ENCODE data around the gene B3GAT2.

Gene B3GAT2

DNA sequence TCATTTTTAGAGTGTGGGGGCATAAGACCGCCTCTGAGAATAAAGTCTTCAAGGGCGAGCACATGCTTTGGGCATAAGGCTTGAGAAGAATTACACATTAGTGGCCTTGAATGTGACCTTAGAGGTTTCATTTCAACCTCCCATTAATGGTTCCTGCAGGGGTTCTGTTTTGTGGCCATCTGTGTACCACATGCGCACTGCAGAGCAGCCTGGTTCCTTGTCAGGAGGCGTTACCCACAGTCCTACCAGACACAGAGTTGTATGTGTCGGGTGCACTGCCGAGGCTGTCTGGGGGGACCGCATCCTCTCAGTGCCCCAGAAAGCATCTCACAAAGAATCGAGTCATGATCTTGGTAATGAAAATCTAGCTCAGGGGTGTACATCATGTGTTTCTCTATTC is 115.7 kb downstream of the B3GAT2 start:
- DNase-seq: no peak

DNA sequence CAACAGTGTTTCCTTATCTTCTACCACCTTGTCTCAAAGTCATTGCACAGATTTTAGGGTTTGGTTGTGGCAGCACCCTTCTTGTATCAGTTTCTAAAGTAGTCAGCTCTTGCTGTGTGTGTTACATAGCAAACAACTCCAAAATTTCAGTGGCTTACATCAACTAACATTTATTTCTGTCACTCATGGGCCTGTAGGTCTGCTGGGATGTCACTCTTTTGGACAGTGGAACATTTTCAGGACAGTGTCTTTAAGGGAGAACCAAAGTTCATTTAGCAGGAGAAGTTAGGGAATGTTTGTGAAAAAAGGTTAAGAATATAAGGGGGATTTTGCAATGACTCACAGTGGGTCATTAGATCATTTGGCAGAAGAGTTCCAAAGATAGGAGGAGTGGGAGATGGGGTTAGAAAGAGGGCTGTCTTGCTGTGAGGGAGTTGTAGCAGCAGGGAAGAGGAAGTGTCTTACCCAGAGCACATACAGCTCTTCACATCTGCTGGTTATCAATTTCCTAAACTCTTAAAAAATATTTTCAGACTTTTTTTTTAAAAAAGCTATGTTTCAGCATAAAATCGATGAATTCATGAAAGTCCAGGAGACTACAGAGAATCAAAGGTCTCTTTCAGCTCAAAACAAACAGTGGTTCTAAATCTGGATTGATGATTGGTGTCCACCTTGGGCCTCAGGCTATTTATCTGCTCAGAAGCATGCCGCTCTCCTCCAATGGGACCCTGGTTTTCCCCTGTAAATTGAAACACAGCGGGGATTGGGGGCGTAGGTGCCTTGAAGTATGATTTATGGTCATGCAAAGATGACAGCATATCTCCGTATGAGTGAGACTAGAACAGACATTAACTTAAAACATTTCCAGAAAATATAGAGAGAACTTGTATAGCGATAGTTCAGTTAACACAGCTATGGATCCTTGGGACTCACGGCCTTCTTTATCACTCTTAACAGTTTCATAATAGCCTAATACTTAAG is 117.3 kb downstream of the B3GAT2 start:
- DNase-seq: no peak

DNA sequence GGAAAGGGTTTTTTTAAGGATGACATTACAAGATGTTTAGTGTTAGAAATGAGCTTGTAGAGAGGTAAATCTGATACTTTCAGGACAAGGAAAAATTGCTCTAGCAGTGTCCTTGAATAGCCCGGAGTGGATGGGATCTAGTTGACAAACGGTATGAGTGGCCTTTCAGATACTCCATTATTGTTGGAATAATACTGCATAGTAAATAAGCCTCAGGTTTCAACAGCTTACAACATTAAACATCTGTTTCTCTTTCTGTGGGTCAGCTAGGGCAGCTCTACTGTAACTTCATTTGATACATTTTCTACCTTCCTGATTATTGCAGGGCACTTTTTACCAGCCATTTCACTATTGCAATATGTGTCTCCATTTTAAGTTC is 118.0 kb downstream of the B3GAT2 start:
- DNase-seq: no peak

DNA sequence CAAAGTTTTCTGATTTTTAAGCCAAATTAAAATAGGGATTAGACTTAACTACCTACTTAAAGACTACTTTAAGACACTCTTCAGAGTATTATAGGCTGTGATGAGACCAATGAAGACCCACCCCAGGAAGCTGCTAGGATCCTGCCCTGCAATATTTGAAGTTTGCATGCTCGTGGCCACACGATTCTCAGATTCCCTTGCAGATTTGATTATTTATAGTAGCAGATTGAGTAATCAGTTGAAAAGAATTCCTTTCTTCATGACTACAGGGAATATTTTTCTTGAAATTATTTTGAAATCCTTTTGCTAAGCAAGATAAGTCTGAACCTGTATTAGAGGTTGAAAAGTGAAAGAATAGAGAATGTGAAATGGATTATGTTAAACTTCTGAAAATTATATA is 122.3 kb downstream of the B3GAT2 start:
- DNase-seq: no peak

DNA sequence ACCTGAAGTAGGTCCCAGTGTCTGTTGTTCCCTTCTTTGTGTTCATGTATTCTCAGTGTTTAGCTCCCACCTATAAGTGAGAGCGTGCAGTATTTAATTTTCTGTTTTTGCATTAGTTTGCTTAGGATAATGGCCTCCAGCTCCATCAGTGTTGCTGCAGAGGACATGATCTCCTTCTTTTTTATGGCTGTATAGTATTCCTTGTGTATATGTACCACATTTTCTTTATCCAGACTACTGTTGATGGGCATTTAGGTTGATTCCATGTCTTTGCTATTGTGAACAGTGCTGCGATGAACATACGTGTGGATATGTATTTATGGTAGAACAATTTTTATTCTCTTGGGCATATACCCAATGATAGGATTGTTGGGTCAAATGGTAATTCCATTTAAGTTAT is 125.4 kb downstream of the B3GAT2 start:
- no peak for DNase-seq

DNA sequence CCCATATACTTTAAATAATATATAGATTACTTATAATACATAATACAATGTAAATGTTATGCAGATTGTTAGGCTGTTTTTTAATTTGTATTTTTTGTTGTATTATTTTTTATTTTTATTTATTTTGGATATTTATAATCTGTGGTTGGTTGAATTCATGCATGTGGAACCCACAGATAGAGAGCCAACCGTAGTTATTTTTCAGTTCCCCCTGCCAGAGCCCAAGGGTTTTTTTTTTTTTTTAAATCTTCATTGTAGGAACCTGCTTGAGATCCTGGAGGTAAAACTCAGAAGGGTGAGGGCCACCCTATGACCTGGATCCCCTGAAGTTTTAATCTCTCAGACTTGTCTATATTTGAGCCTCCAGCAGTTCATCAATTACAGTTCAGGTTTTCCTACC is 133.2 kb downstream of the B3GAT2 start:
- no peak for DNase-seq

DNA sequence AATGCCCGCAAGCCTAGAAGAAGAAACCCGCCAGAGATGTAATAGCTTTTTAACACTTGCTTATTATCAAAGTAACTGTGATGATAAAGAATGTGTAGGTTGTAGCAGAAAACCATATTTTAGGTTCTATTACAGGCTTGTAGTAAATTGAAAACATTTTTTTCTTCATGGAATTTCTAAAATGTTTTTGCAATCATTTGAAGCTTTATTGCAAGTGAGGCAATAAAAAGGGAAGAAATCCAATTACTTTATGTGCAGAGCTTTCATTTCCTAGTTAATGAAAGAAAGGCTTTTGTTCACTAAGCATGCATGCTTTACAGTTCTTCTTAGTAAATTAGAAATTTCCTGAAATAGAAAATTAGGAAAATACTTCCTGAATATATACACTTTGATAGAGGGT is 135.1 kb downstream of the B3GAT2 start:
- no peak for DNase-seq

DNA sequence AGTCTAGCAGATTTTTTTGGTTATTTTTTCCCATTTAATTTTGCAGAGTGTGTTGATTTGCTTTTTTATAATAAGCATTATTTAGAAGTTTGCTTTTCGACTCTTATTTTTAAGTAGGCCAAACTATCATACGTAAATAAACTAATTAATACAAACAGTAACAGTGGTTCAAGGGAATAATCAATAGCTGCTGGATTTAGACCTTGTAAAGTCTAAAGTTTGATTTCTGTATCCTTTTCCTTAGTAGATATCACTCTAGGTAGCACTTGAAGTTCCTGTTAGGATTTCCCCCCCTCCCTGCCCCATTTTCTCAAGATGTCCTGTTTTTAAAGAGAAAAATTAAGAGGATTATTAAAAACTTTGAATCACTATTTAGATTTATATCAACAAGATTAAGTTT is 136.1 kb downstream of the B3GAT2 start:
- DNase-seq: no peak

DNA sequence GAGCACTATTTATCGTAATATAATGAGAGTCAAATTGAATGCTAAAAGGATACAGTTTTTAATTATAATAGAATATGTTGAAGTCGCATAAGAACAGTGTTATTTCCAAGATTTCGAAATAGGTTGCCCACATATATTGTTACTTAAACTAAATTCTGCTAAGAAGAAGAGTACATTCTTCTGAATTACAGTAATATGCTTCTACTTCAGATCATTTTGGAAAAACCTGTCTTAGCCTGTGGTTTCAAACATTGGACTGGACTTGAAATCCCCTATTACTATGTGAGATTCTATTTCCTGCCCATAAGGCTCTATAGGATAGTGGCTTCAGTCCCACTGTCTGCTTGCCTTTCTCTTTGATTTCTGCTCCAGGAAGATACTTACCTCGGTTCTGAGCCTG is 137.2 kb downstream of the B3GAT2 start:
- no peak for DNase-seq

DNA sequence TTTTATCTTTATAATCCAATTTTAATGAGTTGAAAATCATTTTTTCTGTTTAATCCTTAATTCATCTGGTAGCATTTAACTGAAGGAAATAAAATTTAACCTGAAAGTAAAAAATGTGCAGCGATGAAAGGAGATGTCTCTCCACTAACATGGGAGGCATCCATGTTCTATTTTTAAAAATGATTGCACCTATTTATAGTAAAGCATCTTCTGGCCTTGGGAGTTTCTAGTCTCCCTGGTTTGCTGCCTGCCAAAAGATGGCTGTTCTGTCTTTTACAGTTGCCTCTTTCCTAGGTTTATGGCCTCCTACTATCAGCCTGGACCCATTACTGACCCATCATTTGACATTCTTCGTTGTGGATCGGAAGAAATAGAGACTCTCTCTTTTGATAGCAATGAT is 143.0 kb downstream of the B3GAT2 start:
- no peak for DNase-seq

DNA sequence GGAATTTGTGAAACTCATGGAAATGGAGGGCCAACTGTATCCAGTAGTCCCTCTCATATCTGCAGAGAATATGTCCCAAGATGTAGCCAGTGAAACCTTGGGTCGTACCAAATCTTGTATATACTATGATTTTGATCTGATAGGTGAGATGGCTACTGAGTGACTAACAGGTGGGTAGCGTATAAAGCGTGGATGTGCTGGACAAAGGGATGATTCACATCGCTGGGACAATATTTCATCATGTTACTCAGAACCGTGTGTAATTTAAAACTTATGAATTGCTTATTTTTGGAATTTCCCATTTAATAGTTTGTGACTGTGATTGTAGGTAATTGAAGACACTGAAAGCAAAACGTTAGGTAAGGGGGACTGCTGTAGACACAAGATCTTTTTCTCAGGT is 145.1 kb downstream of the B3GAT2 start:
- DNase-seq: no peak
